HCT116 (cell line): ENCODE results near the gene MROH7. TPM values are rescaled to one million over a fixed set of nuclear protein-coding genes. Genes with fewer than 3 reads are reported as not detected.

ENCODE experiments used
- ATAC-seq: fragments of 200-7000 bp; cut with Tn5 transposase; 2 replicates; pipeline ENCODE4 v1.9.1; 2020; ENCODE audit warnings: mild to moderate bottlenecking, moderate library complexity
- BruUV-seq: library from RNA; stranded (reverse); fragments of 400-500 nt; replicated peaks from 2 replicates; lab custom pipeline; 2021; lab: Mats Ljungman, UMichigan
- CTCF ChIA-PET: fragments of 300-600 bp; sonication (Branson Sonifier 250); formaldehyde crosslinking; loops from one replicate; lab custom pipeline; 2021; ENCODE audit warnings: antibody characterized with exemption; lab: Charles Lee
- POLR2A ChIA-PET: fragments of 300-600, 350-600 bp; sonication (Branson Sonifier 250); formaldehyde crosslinking; loops from one replicate; lab custom pipeline; 2021; ENCODE audit warnings: antibody characterized with exemption; lab: Charles Lee
- RAD21 ChIA-PET, 2 experiments: fragments of 300-600 bp; sonication (Branson Sonifier 250); formaldehyde crosslinking; loops; one replicate each; lab custom pipeline; 2023; ENCODE audit warnings: low total read pairs in 2 of 2; ENCODE audit not compliant: uncharacterized antibody in 2 of 2, unreplicated experiment in 2 of 2, low non-redundant PET in 1 of 2; lab: Charles Lee
- DNase-seq: peaks from one replicate; pipeline ENCODE4 v3.0.0-alpha.2; 2010; ENCODE audit warnings: low read depth, low spot score
- H2AFZ ChIP-seq: fragments of 200-600 bp; shearing (Covaris generic), sonication (generic); 2 replicates; pipeline ENCODE4 v1.6.1; 2017; ENCODE audit warnings: low read depth, mixed run types, mixed read lengths, antibody characterized with exemption, low read length; ENCODE audit not compliant: poor library complexity, severe bottlenecking
- H3K27ac ChIP-seq: 2 replicates; pipeline ENCODE4 v1.5.1; 2012; ENCODE audit warnings: low read depth, low read length
- H3K27me3 ChIP-seq: fragments of 200-600 bp; sonication (generic); 2 replicates; pipeline ENCODE4 v1.6.1; 2016; ENCODE audit warnings: mixed run types, low read length, mixed read lengths; ENCODE audit not compliant: insufficient read depth
- H3K36me3 ChIP-seq, 2 experiments: fragments of 200-500 bp in 1 of 2; fragments of 200-600 bp in 1 of 2; sonication (Bioruptor generic) in 1 of 2; sonication (generic) in 1 of 2; 2 replicates each; pipeline versions ENCODE4 v1.5.1 to v1.6.1; 2014 to 2016; ENCODE audit warnings: low read length in 2 of 2, inconsistent platforms in 1 of 2, mixed read lengths in 1 of 2, mixed run types in 1 of 2; ENCODE audit not compliant: insufficient read depth in 2 of 2, control insufficient read depth in 1 of 2
- H3K4me1 ChIP-seq, 2 experiments: fragments of 200-600 bp in 1 of 2; sonication (generic) in 1 of 2; 2 replicates each; pipeline versions ENCODE4 v1.5.1 to v1.6.1; 2012 to 2017; ENCODE audit warnings: low read length in 2 of 2, inconsistent platforms in 1 of 2, mild to moderate bottlenecking in 1 of 2, mixed read lengths in 1 of 2, mixed run types in 1 of 2, moderate library complexity in 1 of 2; ENCODE audit not compliant: insufficient read depth in 2 of 2, control insufficient read depth in 1 of 2
- H3K4me2 ChIP-seq: fragments of 200-600 bp; sonication (generic); 2 replicates; pipeline ENCODE4 v1.6.1; 2017; ENCODE audit warnings: mixed run types, low read length, mixed read lengths
- H3K4me3 ChIP-seq, 2 experiments: fragments of 200-600 bp in 1 of 2; sonication (generic) in 1 of 2; replicated peaks in 1 of 2; 2 replicates each; pipeline ENCODE4 v1.5.1; 2011 to 2016; ENCODE audit warnings: low read length in 2 of 2, control low read depth in 1 of 2, low read depth in 1 of 2, mild to moderate bottlenecking in 1 of 2, mixed read lengths in 1 of 2, mixed run types in 1 of 2
- H3K79me2 ChIP-seq: fragments of 200-600 bp; sonication (generic); 2 replicates; pipeline ENCODE4 v1.6.1; 2017; ENCODE audit warnings: mild to moderate bottlenecking, mixed run types, low read length, moderate library complexity, mixed read lengths; ENCODE audit not compliant: insufficient read depth
- H3K9ac ChIP-seq: fragments of 200-600 bp; sonication (generic); 2 replicates; pipeline ENCODE4 v1.6.1; 2016; ENCODE audit warnings: low read length, mixed read lengths
- H3K9me2 ChIP-seq: fragments of 200-600 bp; sonication (generic), shearing (Covaris generic); 2 replicates; pipeline ENCODE4 v1.6.1; 2017; ENCODE audit warnings: mixed run types, mild to moderate bottlenecking, moderate library complexity; ENCODE audit not compliant: insufficient read depth
- H3K9me3 ChIP-seq, 2 experiments: fragments of 200-500 bp in 1 of 2; fragments of 200-600 bp in 1 of 2; sonication (Bioruptor generic) in 1 of 2; sonication (generic) in 1 of 2; 2 replicates each; pipeline ENCODE4 v1.6.1; 2014 to 2017; ENCODE audit warnings: low read length in 2 of 2, mixed read lengths in 2 of 2, inconsistent platforms in 1 of 2, low read depth in 1 of 2, mild to moderate bottlenecking in 1 of 2, mixed run types in 1 of 2, moderate library complexity in 1 of 2; ENCODE audit not compliant: control insufficient read depth in 1 of 2, insufficient read depth in 1 of 2
- H4K20me1 ChIP-seq: fragments of 200-600 bp; sonication (generic), shearing (Covaris generic); 2 replicates; pipeline ENCODE4 v1.6.1; 2017; ENCODE audit warnings: mixed run types, mild to moderate bottlenecking, moderate library complexity; ENCODE audit not compliant: insufficient read depth
- CBX3 ChIP-seq: IDR thresholded peaks from 2 replicates; pipeline ENCODE4 v1.6.1; 2012; ENCODE audit warnings: low read depth
- CEBPB ChIP-seq: IDR thresholded peaks from 2 replicates; pipeline ENCODE4 v1.6.1; 2012; ENCODE audit warnings: low read depth
- EGR1 ChIP-seq: IDR thresholded peaks from 2 replicates; pipeline ENCODE4 v1.6.1; 2012; ENCODE audit warnings: low read depth
- ELF1 ChIP-seq: IDR thresholded peaks from 2 replicates; pipeline ENCODE4 v1.6.1; 2012; ENCODE audit warnings: low read depth, borderline replicate concordance
- EZH2phosphoT487 ChIP-seq: fragments of 200-600 bp; IDR thresholded peaks from 2 replicates; pipeline ENCODE4 v1.6.1; 2018; ENCODE audit warnings: antibody characterized with exemption, borderline replicate concordance
- FOSL1 ChIP-seq: IDR thresholded peaks from 2 replicates; pipeline ENCODE4 v1.6.1; 2012; ENCODE audit warnings: low read depth
- MAX ChIP-seq: IDR thresholded peaks from 2 replicates; pipeline ENCODE4 v1.6.1; 2012
- POLR2A ChIP-seq: IDR thresholded peaks from 2 replicates; pipeline ENCODE4 v1.7.0; 2011; ENCODE audit warnings: borderline replicate concordance; ENCODE audit not compliant: insufficient read depth, insufficient read length; ENCODE audit errors: extremely low read depth
- POLR2AphosphoS5 ChIP-seq: IDR thresholded peaks from 2 replicates; pipeline ENCODE4 v1.6.1; 2011; ENCODE audit warnings: mild to moderate bottlenecking, low read depth, low read length, moderate library complexity
- SIN3A ChIP-seq: IDR thresholded peaks from 2 replicates; pipeline ENCODE4 v1.6.1; 2012; ENCODE audit warnings: low read depth
- SP1 ChIP-seq: IDR thresholded peaks from 2 replicates; pipeline ENCODE4 v1.6.1; 2012; ENCODE audit warnings: low read depth
- SRF ChIP-seq: IDR thresholded peaks from 2 replicates; pipeline ENCODE4 v1.6.1; 2012; ENCODE audit warnings: low read depth
- TCF7L2 ChIP-seq: IDR thresholded peaks from 2 replicates; pipeline ENCODE4 v1.7.0; 2011; ENCODE audit warnings: borderline replicate concordance, inconsistent platforms; ENCODE audit not compliant: insufficient read depth, insufficient read length; ENCODE audit errors: extremely low read depth
- YY1 ChIP-seq: IDR thresholded peaks from 2 replicates; pipeline ENCODE4 v1.6.1; 2011; ENCODE audit warnings: low read length, low read depth, moderate library complexity, mild to moderate bottlenecking; ENCODE audit not compliant: insufficient replicate concordance; ENCODE audit errors: extremely low read depth
- ZBTB33 ChIP-seq: IDR thresholded peaks from 2 replicates; pipeline ENCODE4 v1.6.1; 2011; ENCODE audit warnings: mild to moderate bottlenecking, low read length, moderate library complexity; ENCODE audit not compliant: insufficient replicate concordance; ENCODE audit errors: extremely low read depth
- ZFX ChIP-seq: fragments of 450-650 bp; IDR thresholded peaks from 2 replicates; pipeline ENCODE4 v1.6.1; 2017
- intact Hi-C: fragments of 100-400 bp; cut with micrococcal nuclease; formaldehyde crosslinking; loops from 2 replicates; pipeline ENCODE4 v1.10.0; 2022
- total RNA-seq: library from RNA; stranded (reverse); gene quantifications from one replicate; pipeline ENCODE4 v1.2.1, GENCODE V29; 2021; ENCODE audit not compliant: unreplicated experiment

Gene MROH7
- total RNA-seq, 1 experiment from 2014 or later, result 1.1 TPM

- no peak for TF ChIP-seq ZBTB33
- TF ChIP-seq, all 23 proteins: peak for 0
Measured at GRCh38 chr1:54714881-54715492, 73.4 kb downstream of the MROH7 start (continued).

- peak within 1 kb of the TSS; percentile 97 to 98 for H3K4me3 ChIP-seq
- peak; percentile 67 for DNase-seq
- peak within 1 kb of the TSS; percentile 65 for H3K27ac ChIP-seq
- no peaks in the 10 kb centered on the region for H3K9me3 ChIP-seq
- peaks cover 8 to 14% of the 10 kb centered on the region in 2 experiments; a peak in 3 of 4 replicates for H3K4me1 ChIP-seq
- TSS peak; percentile 75 for BruUV-seq
- ChIA-PET RAD21 (interaction anchor here in 1 of 2 experiments (0.7 kb wide), 1 partner anchor 516 kb away, joined by 3 read pairs; the partner anchor contains the start of gene MRPL37), POLR2A (no interaction called here), CTCF (no interaction called here)
- peaks cover 46% of the 10 kb centered on the region for H3K79me2 ChIP-seq
- peak within 1 kb of the TSS; percentile 91 for H3K9ac ChIP-seq
- H3K27me3 ChIP-seq, result no peaks in the 10 kb centered on the region
- peak within 1 kb of the TSS; percentile 96 for H2AFZ ChIP-seq
- H4K20me1 ChIP-seq, result no peaks in the 10 kb centered on the region
- TF ChIP-seq POLR2AphosphoS5 (peak; percentile 95), TCF7L2 (peak; percentile 23), ELF1 (no peak; the same call in 1 of the 2 replicates), SIN3A (peak; percentile 70; the same call in 1 of the 2 replicates), POLR2A (peak; percentile 80), EZH2phosphoT487 (no peak), ZBTB33 (no peak), CEBPB (no peak), FOSL1 (no peak), ZFX (peak; percentile 30; the same call in 1 of the 2 replicates), EGR1 (peak; percentile 63), SP1 (peak; percentile 92), CBX3 (peak; percentile 95), SRF (peak; percentile 84), MAX (peak; percentile 92), YY1 (peak; percentile 73)
- ATAC-seq, result peak; percentile 95
- H3K4me2 ChIP-seq, result peak within 1 kb of the TSS; percentile 86
- H3K36me3 ChIP-seq, result peaks cover 10 to 15% of the 10 kb centered on the region in 2 experiments; a peak in 2 of 4 replicates
- no peaks in the 10 kb centered on the region for H3K9me2 ChIP-seq
- intact Hi-C loops, result loop anchor here (2.0 kb wide), 1 partner anchor 49 kb away; the partner anchor contains the start of gene PARS2
Measured at GRCh38 chr1:54715493-54716298, 74.1 kb downstream of the MROH7 start, which contains the start of gene TTC4. TTC4 (plus strand) TSS chr1:54715861; CDS start chr1:54715909, 48 bp downstream.
